Type B pancreatic cell (in vitro differentiated cells): ENCODE results near the gene ZNF107. TPM values are rescaled to one million over a fixed set of nuclear protein-coding genes. Genes with fewer than 3 reads are reported as not detected.

Source experiments
- DNase-seq: peaks from one replicate; pipeline ENCODE4 v3.0.0; 2021; ENCODE audit warnings: mixed read lengths; ENCODE audit not compliant: unreplicated experiment; ENCODE audit errors: extremely low spot score
- H3K27ac Mint-ChIP-seq: 2 replicates; pipeline ENCODE4 v1.8.0; 2021; ENCODE audit warnings: mild to moderate bottlenecking, mixed read lengths
- H3K27me3 Mint-ChIP-seq: 2 replicates; pipeline ENCODE4 v1.8.0; 2021; ENCODE audit warnings: mixed read lengths
- H3K36me3 Mint-ChIP-seq: 2 replicates; pipeline ENCODE4 v1.8.0; 2021; ENCODE audit warnings: mixed read lengths
- H3K4me1 Mint-ChIP-seq: one replicate; pipeline ENCODE4 v1.8.0; 2021; ENCODE audit warnings: mixed read lengths; ENCODE audit not compliant: unreplicated experiment
- H3K4me3 Mint-ChIP-seq: 2 replicates; pipeline ENCODE4 v1.8.0; 2021; ENCODE audit warnings: mild to moderate bottlenecking, mixed read lengths
- H3K9me3 Mint-ChIP-seq: 2 replicates; pipeline ENCODE4 v1.8.0; 2021; ENCODE audit warnings: mixed read lengths
- total RNA-seq: library from RNA; stranded (reverse); gene quantifications from 2 replicates; pipeline ENCODE4 v1.2.1, GENCODE V29; 2021; ENCODE audit warnings: low replicate concordance
- TF ChIP-seq, protein P1 (sequence below): fragments of 200-600 bp; sonication (generic); conservative IDR thresholded peaks from 2 replicates; pipeline ENCODE4 v1.5.0; 2021; ENCODE audit warnings: antibody characterized with exemption, mild to moderate bottlenecking

The ZNF107 gene
- total RNA-seq, 1 donor from 2014 or later: 11.8 TPM

DNA sequence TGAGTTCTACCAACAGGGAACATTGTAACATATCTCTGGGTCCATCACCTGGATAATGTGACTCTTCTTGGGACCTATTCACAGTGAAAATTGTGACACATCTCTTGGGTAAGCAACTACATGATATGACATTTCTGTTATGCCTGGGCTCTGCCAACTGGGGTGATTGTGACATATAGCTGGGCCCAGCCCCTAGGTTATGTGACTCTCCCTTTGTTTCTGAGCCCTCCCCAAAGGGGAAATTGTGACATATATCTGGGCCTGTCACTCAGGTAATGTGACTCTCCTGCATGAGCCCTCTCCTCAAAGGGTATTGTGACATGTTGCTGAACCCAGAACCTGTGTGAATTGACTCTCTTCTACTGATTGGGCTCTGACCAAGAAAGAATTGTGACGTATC lies 22.4 kb upstream of the ZNF107 start:
- peaks cover 7% of the 10 kb centered on the region for H3K9me3 Mint-ChIP-seq
- H3K27me3 Mint-ChIP-seq: no peaks in the 10 kb centered on the region
- TF ChIP-seq, protein P1, sequence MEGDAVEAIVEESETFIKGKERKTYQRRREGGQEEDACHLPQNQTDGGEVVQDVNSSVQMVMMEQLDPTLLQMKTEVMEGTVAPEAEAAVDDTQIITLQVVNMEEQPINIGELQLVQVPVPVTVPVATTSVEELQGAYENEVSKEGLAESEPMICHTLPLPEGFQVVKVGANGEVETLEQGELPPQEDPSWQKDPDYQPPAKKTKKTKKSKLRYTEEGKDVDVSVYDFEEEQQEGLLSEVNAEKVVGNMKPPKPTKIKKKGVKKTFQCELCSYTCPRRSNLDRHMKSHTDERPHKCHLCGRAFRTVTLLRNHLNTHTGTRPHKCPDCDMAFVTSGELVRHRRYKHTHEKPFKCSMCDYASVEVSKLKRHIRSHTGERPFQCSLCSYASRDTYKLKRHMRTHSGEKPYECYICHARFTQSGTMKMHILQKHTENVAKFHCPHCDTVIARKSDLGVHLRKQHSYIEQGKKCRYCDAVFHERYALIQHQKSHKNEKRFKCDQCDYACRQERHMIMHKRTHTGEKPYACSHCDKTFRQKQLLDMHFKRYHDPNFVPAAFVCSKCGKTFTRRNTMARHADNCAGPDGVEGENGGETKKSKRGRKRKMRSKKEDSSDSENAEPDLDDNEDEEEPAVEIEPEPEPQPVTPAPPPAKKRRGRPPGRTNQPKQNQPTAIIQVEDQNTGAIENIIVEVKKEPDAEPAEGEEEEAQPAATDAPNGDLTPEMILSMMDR: no peak
- H3K4me3 Mint-ChIP-seq: no peak overlapping the region
- no peak for DNase-seq
- no peak overlapping the region for H3K27ac Mint-ChIP-seq
- H3K4me1 Mint-ChIP-seq: no peaks in the 10 kb centered on the region
- no peaks in the 10 kb centered on the region for H3K36me3 Mint-ChIP-seq

DNA sequence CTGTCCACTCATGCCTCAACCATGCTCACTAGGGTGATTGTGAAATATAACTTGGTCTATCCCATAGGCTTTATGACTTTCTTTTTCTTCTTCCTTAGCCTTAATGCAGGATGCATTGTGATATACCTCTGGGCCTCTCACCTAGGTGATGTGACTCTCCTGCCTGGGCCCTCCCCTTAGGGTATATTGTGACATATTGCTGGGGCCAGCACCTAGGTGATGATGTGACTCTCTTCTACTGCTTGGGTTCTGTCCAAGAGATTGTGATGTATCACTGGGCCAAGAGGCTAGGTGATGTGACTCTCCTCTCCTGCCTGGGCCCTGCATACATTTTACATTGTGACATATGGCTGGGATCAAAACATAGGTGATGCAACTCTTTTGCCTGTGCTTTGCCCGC lies 14.7 kb upstream of the ZNF107 start:
- TF ChIP-seq, protein P1: no peak
- Mint-ChIP-seq H3K36me3 (no peaks in the 10 kb centered on the region), H3K4me1 (no peaks in the 10 kb centered on the region), H3K9me3 (peaks cover 17% of the 10 kb centered on the region), H3K27me3 (no peaks in the 10 kb centered on the region), H3K27ac (no peak overlapping the region), H3K4me3 (no peak overlapping the region)
- DNase-seq: no peak

DNA sequence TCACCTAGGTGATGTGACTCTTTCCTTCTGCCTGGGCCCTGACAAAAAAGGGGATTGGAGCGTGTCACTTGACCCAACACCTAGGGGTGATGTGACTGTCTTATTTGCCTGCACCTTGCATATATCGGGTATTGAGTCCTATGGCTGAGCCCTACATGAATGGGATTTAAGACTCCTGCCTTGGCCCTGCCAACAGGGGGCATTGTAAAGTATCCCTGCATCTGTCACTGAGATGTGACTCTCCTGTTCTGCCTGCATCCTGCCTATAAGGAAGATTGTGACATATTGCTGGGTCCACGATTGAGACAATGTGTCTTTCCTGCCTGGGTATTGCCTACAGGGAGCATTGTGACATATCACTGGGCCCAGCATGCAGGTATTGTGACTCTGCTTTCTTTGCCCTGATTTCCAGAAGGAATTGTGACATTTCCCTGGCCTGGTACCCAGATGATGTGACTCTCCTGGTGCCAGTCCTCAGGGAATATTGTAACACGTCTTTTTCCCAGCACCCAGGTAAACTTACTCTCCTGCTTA lies 14.2 kb upstream of the ZNF107 start:
- H3K4me3 Mint-ChIP-seq: no peak overlapping the region
- TF ChIP-seq, protein P1: no peak
- DNase-seq: no peak
- H3K9me3 Mint-ChIP-seq: peaks cover 19% of the 10 kb centered on the region
- H3K27me3 Mint-ChIP-seq: no peaks in the 10 kb centered on the region
- H3K4me1 Mint-ChIP-seq: no peaks in the 10 kb centered on the region
- H3K27ac Mint-ChIP-seq: no peak overlapping the region
- no peaks in the 10 kb centered on the region for H3K36me3 Mint-ChIP-seq

DNA sequence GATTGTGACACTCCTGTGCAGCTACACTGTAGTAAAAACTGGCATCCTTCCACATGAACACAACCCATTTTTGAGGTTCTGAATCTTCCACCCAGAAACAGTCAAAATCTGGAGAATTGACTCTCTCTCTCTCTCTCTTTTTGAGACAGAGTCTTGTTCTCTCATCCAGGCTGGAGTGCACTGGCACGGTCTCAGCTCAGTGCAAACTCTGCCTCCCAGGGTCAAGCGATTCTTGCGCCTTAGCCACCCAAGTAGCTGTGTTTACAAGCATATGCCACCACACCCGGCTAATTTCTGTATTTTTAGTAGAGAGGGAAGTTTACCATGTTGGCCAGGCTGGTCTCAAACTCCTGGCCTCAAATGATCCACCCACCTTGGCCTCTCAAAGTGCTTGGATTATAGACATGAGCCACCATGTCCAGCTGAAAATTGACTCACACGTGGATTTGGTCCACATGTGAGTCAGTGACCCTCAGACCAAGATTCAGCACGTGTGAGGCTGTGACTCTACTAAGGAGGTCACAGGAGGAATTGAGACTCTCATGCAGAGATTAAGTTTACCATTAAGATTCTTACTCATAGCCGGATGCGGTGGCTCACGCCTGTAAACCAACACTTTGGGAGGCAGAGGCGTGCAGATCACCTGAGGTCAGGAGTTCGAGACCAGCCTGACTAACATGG lies 12.1 kb upstream of the ZNF107 start:
- H3K36me3 Mint-ChIP-seq: no peaks in the 10 kb centered on the region
- peaks cover 19% of the 10 kb centered on the region for H3K9me3 Mint-ChIP-seq
- H3K4me3 Mint-ChIP-seq: no peak overlapping the region
- H3K27ac Mint-ChIP-seq: no peak overlapping the region
- TF ChIP-seq, protein P1: no peak
- peak; percentile 16 for DNase-seq
- H3K4me1 Mint-ChIP-seq: no peaks in the 10 kb centered on the region
- H3K27me3 Mint-ChIP-seq: no peaks in the 10 kb centered on the region

DNA sequence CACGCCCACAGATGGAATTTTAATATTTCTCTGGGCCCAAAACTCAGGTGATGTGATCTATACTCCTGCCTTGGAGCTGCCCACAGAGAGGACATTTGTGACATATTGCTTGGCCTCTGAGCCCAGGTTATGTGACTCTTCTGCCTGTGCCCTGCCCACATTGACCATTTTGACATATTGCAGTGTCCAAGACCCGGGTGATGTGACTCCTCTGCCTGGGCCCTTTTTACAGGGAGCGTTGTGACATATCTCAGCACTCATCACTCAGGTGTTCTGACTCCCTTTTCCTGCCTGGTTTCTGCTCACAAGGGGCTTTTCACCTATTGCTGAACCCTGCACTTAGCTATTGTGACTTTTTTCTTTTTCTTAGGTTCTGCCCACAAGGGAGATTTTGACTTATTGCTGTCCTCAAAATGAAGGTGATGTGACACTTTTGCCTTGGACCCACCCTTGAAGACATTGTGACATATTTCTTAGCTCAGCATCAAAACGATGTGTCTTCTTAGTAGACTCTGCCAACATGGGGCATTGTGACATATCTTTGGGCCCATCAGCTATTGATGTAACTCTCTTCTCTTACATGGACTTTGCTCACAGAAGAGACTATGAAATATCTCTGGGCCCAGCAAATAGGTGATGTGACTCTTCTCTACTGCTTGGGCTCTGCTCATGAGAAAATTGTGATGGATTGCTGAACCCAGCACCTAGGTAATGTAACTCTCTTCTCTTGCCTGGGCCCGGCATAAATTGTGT lies 11.0 kb upstream of the ZNF107 start:
- H3K27ac Mint-ChIP-seq: no peak overlapping the region
- H3K27me3 Mint-ChIP-seq: no peaks in the 10 kb centered on the region
- H3K9me3 Mint-ChIP-seq: peaks cover 13% of the 10 kb centered on the region
- no peak for DNase-seq
- TF ChIP-seq, protein P1: no peak
- H3K36me3 Mint-ChIP-seq: no peaks in the 10 kb centered on the region
- no peaks in the 10 kb centered on the region for H3K4me1 Mint-ChIP-seq
- no peak overlapping the region for H3K4me3 Mint-ChIP-seq
